DMS 273 treated with DMSO at 0.1 percent for 48 hours (cell line): ENCODE data around the gene DGKA.
"Not testable (repeated sequence)": the region's sequence is repeated elsewhere in the genome, so short reads cannot be mapped to it uniquely, and the experiment has no call there.

ENCODE experiments used
- DNase-seq: peaks from one replicate; lab custom pipeline; 2025; lab: John Stamatoyannopoulos, UW

Gene DGKA

DNA sequence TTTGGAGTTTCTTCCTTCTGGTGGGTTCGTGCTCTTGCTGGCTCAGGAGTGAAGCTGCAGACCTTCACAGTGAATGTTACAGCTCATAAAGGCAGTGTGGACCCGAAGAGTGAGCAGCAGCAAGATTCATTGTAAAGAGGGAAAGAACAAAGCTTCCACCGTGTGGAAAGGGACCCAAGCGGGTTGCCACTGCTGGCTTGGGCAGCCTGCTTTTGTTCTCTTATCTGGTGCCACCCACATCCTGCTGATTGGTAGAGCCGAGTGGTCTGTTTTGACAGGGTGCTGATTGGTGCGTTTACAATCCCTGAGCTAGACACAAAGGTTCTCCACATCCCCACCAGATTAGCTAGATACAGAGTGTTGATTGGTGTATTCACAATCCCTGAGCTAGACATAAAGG is 68.6 kb downstream of the DGKA start:
- DNase-seq: not testable (repeated sequence)

DNA sequence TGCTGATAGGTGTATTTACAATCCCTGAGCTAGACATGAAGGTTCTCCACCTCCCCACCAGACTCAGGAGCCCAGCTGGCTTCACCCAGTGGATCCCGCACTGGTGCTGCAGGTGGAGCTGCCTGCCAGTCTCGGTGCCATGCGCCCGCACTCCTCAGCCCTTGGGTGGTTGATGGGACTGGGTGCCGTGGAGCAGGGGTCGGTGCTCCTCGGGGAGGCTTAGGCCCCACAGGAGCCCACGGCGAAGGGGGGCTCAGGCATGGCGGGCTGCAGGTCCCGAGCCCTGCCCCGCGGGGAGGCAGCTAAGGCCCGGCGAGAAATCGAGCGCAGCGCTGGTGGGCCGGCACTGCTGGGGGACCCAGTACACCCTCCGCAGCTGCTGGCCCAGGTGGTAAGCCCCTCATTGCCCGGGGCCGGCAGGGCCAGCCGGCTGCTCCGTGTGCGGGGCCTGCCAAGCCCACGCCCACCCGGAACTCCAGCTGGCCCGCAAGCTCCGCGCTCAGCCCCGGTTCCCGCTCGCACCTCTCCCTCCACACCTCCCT is 69.1 kb downstream of the DGKA start:
- DNase-seq: not testable (repeated sequence)

DNA sequence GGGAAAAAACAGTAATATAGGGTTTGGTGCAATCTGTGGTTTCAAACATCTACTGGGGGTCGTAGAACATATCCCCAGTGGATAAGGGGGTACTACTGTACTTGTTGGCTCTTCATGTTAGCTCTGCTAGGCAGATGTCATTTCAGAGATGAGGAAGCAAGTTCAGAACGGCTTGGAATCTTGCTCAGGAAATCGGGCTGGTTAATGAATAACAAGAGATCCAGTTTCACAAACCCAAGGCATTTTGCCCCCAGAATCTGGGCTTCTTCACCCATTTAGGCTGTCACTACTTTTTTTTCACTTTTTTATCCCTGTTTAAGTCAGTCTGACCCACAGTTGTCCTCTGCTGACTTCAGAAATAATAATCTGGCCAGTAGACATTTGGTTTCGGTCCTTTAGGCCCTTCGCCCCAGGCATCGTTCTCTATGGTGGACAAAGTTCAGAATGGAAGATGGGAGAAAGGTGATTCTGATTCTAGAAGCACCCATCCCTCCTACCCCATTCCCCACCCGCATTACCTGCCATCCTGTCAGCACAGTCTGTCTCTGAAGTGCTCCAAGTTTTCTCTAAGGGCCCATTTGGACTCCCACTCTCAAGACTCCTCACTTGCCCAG is 70.6 kb downstream of the DGKA start:
- DNase-seq: no peak

DNA sequence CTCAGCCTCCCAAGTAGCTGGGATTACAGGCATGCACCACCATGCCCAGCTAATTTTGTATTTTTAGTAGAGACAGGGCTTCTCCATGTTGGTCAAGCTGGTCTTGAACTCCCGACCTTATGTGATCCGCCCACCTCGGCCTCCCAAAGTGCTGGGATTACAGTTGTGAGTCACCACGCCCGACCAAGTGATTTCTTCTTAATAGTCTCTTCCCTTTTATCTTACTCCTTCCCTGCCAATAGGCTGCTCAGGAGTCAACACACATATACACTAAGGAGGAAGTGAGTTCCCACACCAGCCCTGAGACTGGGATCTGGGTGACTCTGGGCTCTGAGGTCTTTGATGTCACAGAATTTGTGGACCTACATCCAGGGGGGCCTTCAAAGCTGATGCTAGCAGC is 72.4 kb downstream of the DGKA start:
- DNase-seq: not testable (repeated sequence)
